ENCODE measurements around the gene MINDY3.

The MINDY3 gene

DNA sequence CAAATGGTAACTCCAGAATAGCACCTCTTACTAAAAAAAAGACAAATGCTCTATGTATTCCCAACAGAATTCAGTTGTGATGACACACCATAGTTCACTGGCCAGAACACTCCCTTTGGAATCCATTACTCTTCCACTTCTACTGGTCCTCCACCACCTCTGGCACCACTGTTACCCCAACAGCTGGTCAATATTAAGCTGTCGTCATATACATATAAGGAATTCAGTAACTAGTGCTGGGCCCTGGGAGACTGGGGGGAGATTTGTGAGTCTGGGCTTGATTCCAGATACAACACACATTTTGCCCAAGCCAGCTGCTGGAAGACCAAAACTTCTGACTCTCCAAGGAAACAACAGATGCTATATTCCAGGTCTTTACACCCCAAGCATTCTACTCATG is 114.6 kb downstream of the MINDY3 start:
- no peak for TF ChIP-seq GATA3 (IDR thresholded peaks at IDR 0.05; ENCODE audit: low read depth, low read length)
- TF ChIP-seq GATA2 (IDR thresholded peaks at IDR 0.05; ENCODE audit: low read depth, low read length): no peak

DNA sequence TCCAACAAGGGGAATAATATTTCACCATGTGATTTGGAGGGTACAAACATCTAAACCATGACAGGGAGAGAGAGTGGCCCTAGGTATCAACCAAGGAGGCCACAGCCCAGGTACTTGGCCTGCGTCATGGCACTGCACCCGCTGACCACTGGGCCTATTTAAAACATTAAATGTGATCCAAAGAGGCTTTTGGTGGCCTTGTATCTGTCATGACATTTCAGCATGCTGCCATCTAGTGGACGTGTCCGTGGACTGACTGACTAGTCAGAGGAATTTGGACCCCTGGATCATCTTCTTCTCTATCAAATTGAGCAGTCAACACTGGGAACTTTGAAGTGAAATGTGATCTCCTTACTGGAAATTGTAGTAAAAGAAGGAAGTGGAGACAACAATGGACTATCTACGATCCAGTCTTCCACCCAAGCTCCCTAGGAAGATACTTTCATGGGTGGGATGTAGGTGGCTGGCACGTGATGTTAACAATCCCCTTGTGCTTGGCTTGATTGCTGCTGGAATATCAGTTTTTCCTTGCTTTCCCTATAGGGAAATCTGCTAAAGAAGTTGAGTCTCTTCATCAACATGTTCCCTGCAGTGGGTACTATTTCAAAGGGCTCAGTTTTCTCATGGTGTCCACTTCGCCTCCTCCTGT is 116.0 kb downstream of the MINDY3 start:
- TF ChIP-seq GATA2 (IDR thresholded peaks at IDR 0.05; ENCODE audit: low read depth, low read length): no peak
- no peak for TF ChIP-seq GATA3 (IDR thresholded peaks at IDR 0.05; ENCODE audit: low read depth, low read length)

- TF ChIP-seq GATA2 (IDR thresholded peaks at IDR 0.05; ENCODE audit: low read depth, low read length) (no peak), GATA3 (IDR thresholded peaks at IDR 0.05; ENCODE audit: low read depth, low read length) (no peak)
Observed at GRCh38 chr10:15743443-15743842, 116.9 kb downstream of the MINDY3 start.

- TF ChIP-seq GATA3 (IDR thresholded peaks at IDR 0.05; ENCODE audit: low read depth, low read length): no peak
- TF ChIP-seq GATA2 (IDR thresholded peaks at IDR 0.05; ENCODE audit: low read depth, low read length): no peak
Observed at GRCh38 chr10:15742836-15743235, 117.5 kb downstream of the MINDY3 start.

GRCh38 chr10:15742102-15742501 is 118.2 kb downstream of the MINDY3 start:
- TF ChIP-seq GATA3 (IDR thresholded peaks at IDR 0.05; ENCODE audit: low read depth, low read length) (no peak), GATA2 (IDR thresholded peaks at IDR 0.05; ENCODE audit: low read depth, low read length) (no peak)

- no peak for TF ChIP-seq GATA3 (IDR thresholded peaks at IDR 0.05; ENCODE audit: low read depth, low read length)
- no peak for TF ChIP-seq GATA2 (IDR thresholded peaks at IDR 0.05; ENCODE audit: low read depth, low read length)
Observed at GRCh38 chr10:15741581-15741980, 118.7 kb downstream of the MINDY3 start.

DNA sequence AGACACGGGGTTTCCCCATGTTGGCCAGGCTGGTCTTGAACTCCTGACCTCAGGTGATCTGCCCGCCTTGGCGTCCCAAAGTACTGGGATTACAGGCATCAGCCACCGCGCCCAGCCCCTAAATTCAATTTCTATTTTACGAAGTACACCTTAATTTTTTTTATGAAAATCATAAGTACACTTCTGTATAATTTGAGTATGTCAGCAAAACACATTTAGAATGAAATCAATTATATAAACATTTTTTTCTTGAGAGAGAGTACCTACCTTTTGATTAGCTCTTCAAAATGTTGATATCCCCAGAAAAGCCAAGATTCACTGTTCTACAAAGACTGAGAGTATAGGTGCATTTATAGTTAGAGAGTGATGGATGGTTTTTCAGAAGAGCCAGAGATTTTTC is 120.0 kb downstream of the MINDY3 start:
- TF ChIP-seq GATA3 (IDR thresholded peaks at IDR 0.05; ENCODE audit: low read depth, low read length) (no peak), GATA2 (IDR thresholded peaks at IDR 0.05; ENCODE audit: low read depth, low read length) (no peak)

DNA sequence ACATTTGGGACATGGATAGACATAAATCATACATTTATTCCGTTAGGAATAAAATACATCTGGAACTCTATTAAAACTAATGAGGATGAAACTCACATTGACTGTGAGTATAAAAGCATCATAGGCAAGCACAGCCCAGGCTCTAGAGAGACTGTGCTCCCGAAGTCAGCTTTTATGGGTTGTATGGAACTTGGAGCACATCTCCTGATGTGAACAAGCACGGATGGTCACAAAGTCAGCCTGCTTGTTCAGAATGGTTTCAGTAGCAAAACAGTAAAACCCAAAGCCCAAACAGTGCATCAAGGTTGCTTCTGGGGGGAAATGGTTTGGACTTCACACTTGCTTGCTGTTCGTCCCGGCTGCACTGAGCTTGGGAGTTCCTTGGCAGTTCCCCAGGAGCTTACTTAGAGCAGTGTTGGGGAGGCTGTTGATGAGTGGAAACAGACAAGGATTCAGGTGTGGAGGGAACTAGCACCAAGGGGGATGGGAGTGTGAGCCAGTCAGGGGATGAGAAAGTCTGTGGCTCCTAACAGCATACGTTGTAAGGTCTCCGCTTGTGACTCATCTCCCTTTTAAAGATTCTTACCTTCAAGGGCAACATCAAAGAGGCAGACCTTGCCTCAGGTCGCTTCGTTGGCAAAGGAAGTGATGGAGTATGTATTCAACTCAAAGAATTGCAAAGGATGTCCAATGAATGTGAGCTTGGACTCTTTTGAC is 120.9 kb downstream of the MINDY3 start:
- TF ChIP-seq GATA2 (IDR thresholded peaks at IDR 0.05; ENCODE audit: low read depth, low read length) (no peak), GATA3 (IDR thresholded peaks at IDR 0.05; ENCODE audit: low read depth, low read length) (no peak)

GRCh38 chr10:15738270-15738925 is 121.9 kb downstream of the MINDY3 start:
- TF ChIP-seq GATA3 (IDR thresholded peaks at IDR 0.05; ENCODE audit: low read depth, low read length) (no peak), GATA2 (IDR thresholded peaks at IDR 0.05; ENCODE audit: low read depth, low read length) (no peak)

- TF ChIP-seq GATA2 (IDR thresholded peaks at IDR 0.05; ENCODE audit: low read depth, low read length) (no peak), GATA3 (IDR thresholded peaks at IDR 0.05; ENCODE audit: low read depth, low read length) (no peak)
Observed at GRCh38 chr10:15737656-15738055, 122.7 kb downstream of the MINDY3 start.

GRCh38 chr10:15735763-15736162 is 124.5 kb downstream of the MINDY3 start:
- TF ChIP-seq GATA3 (IDR thresholded peaks at IDR 0.05; ENCODE audit: low read depth, low read length) (no peak), GATA2 (IDR thresholded peaks at IDR 0.05; ENCODE audit: low read depth, low read length) (no peak)

- no peak for TF ChIP-seq GATA2 (IDR thresholded peaks at IDR 0.05; ENCODE audit: low read depth, low read length)
Observed at GRCh38 chr10:15730341-15730740, 130.0 kb downstream of the MINDY3 start.

GRCh38 chr10:15729890-15730289 is 130.4 kb downstream of the MINDY3 start:
- TF ChIP-seq GATA3 (IDR thresholded peaks at IDR 0.05; ENCODE audit: low read depth, low read length): no peak
- TF ChIP-seq GATA2 (IDR thresholded peaks at IDR 0.05; ENCODE audit: low read depth, low read length): no peak

Measured in SH-SY5Y (cell line).